Loucy (cell line): ENCODE data around the gene FIBIN.

Source experiments
- H2AFZ ChIP-seq: fragments of 200-600 bp; sonication (generic); 2 replicates; pipeline ENCODE4 v1.6.0; 2016; ENCODE audit warnings: antibody characterized with exemption, mild to moderate bottlenecking, low read length, moderate library complexity
- H3F3A ChIP-seq: fragments of 200-600 bp; 2 replicates; pipeline ENCODE4 v1.6.0; 2016; ENCODE audit warnings: antibody characterized with exemption, low read depth, mild to moderate bottlenecking
- H3K27me3 ChIP-seq: fragments of 200-600 bp; sonication (generic); 2 replicates; pipeline ENCODE4 v1.6.1; 2014; ENCODE audit warnings: low read length, mild to moderate bottlenecking; ENCODE audit not compliant: insufficient read depth, poor library complexity, severe bottlenecking
- H3K36me3 ChIP-seq: fragments of 200-600 bp; sonication (generic); 2 replicates; pipeline ENCODE4 v1.6.1; 2016; ENCODE audit warnings: low read length; ENCODE audit not compliant: insufficient read depth
- H3K4me1 ChIP-seq: fragments of 200-600 bp; sonication (generic); 2 replicates; pipeline ENCODE4 v1.5.1; 2014; ENCODE audit warnings: low read length, mild to moderate bottlenecking; ENCODE audit not compliant: insufficient read depth, poor library complexity, severe bottlenecking
- H3K4me2 ChIP-seq: fragments of 200-600 bp; sonication (generic); 2 replicates; pipeline ENCODE4 v1.6.0; 2014; ENCODE audit warnings: antibody characterized with exemption, low read length, low read depth, mild to moderate bottlenecking; ENCODE audit not compliant: poor library complexity, severe bottlenecking
- H3K4me3 ChIP-seq: fragments of 200-600 bp; sonication (generic); 2 replicates; pipeline ENCODE4 v1.5.1; 2014; ENCODE audit warnings: low read length, mild to moderate bottlenecking, mixed read lengths; ENCODE audit not compliant: poor library complexity, severe bottlenecking
- H3K79me2 ChIP-seq: fragments of 200-600 bp; sonication (generic); 2 replicates; pipeline ENCODE4 v1.6.1; 2014; ENCODE audit warnings: low read length; ENCODE audit not compliant: insufficient read depth
- H3K9ac ChIP-seq: fragments of 200-600 bp; sonication (generic); 2 replicates; pipeline ENCODE4 v1.6.0; 2014; ENCODE audit warnings: mild to moderate bottlenecking, low read depth, low read length, moderate library complexity; ENCODE audit not compliant: poor library complexity, severe bottlenecking
- H3K9me2 ChIP-seq: fragments of 200-600 bp; sonication (generic); replicated peaks from 2 replicates; pipeline ENCODE4 v1.6.1; 2016; ENCODE audit warnings: low read depth, low read length, mixed read lengths
- H3K9me3 ChIP-seq: fragments of 200-600 bp; sonication (generic); 2 replicates; pipeline ENCODE4 v1.6.1; 2014; ENCODE audit warnings: mild to moderate bottlenecking, antibody characterized with exemption, low read length, low read depth; ENCODE audit not compliant: insufficient read depth
- H4K20me1 ChIP-seq: fragments of 200-600 bp; sonication (generic); 2 replicates; pipeline ENCODE4 v1.6.0; 2014; ENCODE audit warnings: antibody characterized with exemption, low read length, mild to moderate bottlenecking; ENCODE audit not compliant: insufficient read depth, poor library complexity, severe bottlenecking
- CTCF ChIP-seq: fragments of 200-600 bp; sonication (generic); conservative IDR thresholded peaks from 2 replicates; pipeline ENCODE4 v1.5.1; 2014; ENCODE audit warnings: mild to moderate bottlenecking, antibody characterized with exemption, low read length
- EZH2phosphoT487 ChIP-seq: fragments of 200-600 bp; IDR thresholded peaks from 2 replicates; pipeline ENCODE4 v1.6.1; 2018; ENCODE audit warnings: antibody characterized with exemption, mild to moderate bottlenecking, moderate library complexity, borderline replicate concordance

Gene FIBIN

GRCh38 chr11:26971961-26972360, 22.0 kb upstream of the FIBIN start:
- Histone ChIP-seq H3K4me2 (no peak overlapping the region), H3K9me2 (no peaks in the 10 kb centered on the region)
- TF ChIP-seq CTCF (no peak), EZH2phosphoT487 (no peak)

GRCh38 chr11:26974069-26974783, 19.7 kb upstream of the FIBIN start:
- no peak overlapping the region for H3K4me2 ChIP-seq
- H3K9me2 ChIP-seq, result no peaks in the 10 kb centered on the region
- no peak overlapping the region for H3K4me3 ChIP-seq
- H3K9me3 ChIP-seq, result peaks cover 6% of the 10 kb centered on the region; the same call in 1 of the 2 replicates
- TF ChIP-seq EZH2phosphoT487 (no peak), CTCF (no peak)
- no peaks in the 10 kb centered on the region for H3K36me3 ChIP-seq
- no peaks in the 10 kb centered on the region for H3F3A ChIP-seq
- no peaks in the 10 kb centered on the region for H3K79me2 ChIP-seq
- no peaks in the 10 kb centered on the region for H3K4me1 ChIP-seq
- no peak overlapping the region for H3K9ac ChIP-seq
- no peaks in the 10 kb centered on the region for H3K27me3 ChIP-seq
- H2AFZ ChIP-seq, result 0 out of 2 replicates have a peak overlapping the region, but pooled peaks have one; percentile 16
- H4K20me1 ChIP-seq, result no peaks in the 10 kb centered on the region

More at GRCh38 chr11:26971961-26972360, 22.0 kb upstream of the FIBIN start:
- Histone ChIP-seq H3K9me3 (no peaks in the 10 kb centered on the region), H3K36me3 (no peaks in the 10 kb centered on the region), H3K9ac (no peak overlapping the region), H2AFZ (no peak overlapping the region), H3F3A (no peaks in the 10 kb centered on the region), H3K4me1 (no peaks in the 10 kb centered on the region), H3K4me3 (no peak overlapping the region), H3K79me2 (no peaks in the 10 kb centered on the region), H4K20me1 (no peaks in the 10 kb centered on the region), H3K27me3 (no peaks in the 10 kb centered on the region)

- no peaks in the 10 kb centered on the region for H3F3A ChIP-seq
- H3K79me2 ChIP-seq, result no peaks in the 10 kb centered on the region
- H3K9me2 ChIP-seq, result no peaks in the 10 kb centered on the region
- H3K9ac ChIP-seq, result no peak overlapping the region
- peaks cover 8% of the 10 kb centered on the region; the same call in 1 of the 2 replicates for H3K9me3 ChIP-seq
- TF ChIP-seq EZH2phosphoT487, result no peak
- no peak for TF ChIP-seq CTCF
- no peaks in the 10 kb centered on the region for H3K36me3 ChIP-seq
- H3K4me1 ChIP-seq, result no peaks in the 10 kb centered on the region
- H3K27me3 ChIP-seq, result no peaks in the 10 kb centered on the region
- no peak overlapping the region for H3K4me2 ChIP-seq
- H3K4me3 ChIP-seq, result no peak overlapping the region
- H2AFZ ChIP-seq, result peak overlapping the region; percentile 16; the same call in 1 of the 2 replicates
- no peaks in the 10 kb centered on the region for H4K20me1 ChIP-seq
Observed at GRCh38 chr11:26974996-26975395, 18.9 kb upstream of the FIBIN start.
